ENCODE results near the gene KIRREL3. TPM values are rescaled to one million over a fixed set of nuclear protein-coding genes. Genes with fewer than 3 reads are reported as not detected.

The KIRREL3 gene
- total and polyA plus RNA-seq, 2 of the 8 experiments (the other 6 are each of a cell fraction or from before 2014, with no cell fraction given), result 0.29 to 0.32 TPM

DNA sequence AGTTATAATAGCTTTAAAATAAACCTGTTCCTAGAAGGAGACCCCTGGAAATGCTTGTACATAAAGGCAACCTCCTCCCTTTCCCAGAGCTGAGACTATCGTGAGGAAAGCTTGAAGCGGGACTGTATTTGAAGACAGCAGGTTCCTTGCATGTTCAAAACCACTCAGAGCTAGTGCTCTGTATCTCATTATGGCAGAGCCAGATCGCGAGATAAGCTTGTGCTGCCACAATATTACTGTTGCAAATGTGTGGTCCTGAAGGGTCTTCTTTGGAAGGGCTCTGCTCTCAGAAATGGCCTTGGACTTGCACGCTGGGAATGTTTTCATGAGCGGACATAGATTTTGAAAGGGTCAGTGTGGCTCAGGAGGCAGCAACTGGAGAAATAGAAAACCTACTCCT is 168.2 kb downstream of the KIRREL3 start:
- Histone ChIP-seq H3K14ac (ENCODE audit: insufficient read length) (no peak overlapping the region), H4K8ac (ENCODE audit: extremely low read depth, insufficient read depth, low read length) (no peak overlapping the region), H3K4ac (replicated peaks; ENCODE audit: insufficient read length, low read depth, low read length) (no peak overlapping the region), H3K9me3 (ENCODE audit: insufficient read depth in 2 of 2, low read depth in 1 of 2, low read length in 1 of 2) (peaks cover 8% of the 10 kb centered on the region in 2 experiments; a peak in 3 of 4 replicates), H2AK5ac (ENCODE audit: low read depth, low read length) (no peak overlapping the region), H2BK120ac (replicated peaks; ENCODE audit: low read depth, low read length) (no peak overlapping the region), H3K4me1 (replicated peaks in 1 of 4; ENCODE audit: control insufficient read depth in 3 of 4, insufficient read depth in 4 of 4, low read length in 3 of 4) (no peaks in the 10 kb centered on the region), H2BK12ac (ENCODE audit: low read depth, low read length) (no peak overlapping the region), H3K56ac (replicated peaks; ENCODE audit: insufficient read length, low read depth, low read length) (no peak overlapping the region), H4K5ac (ENCODE audit: insufficient read length, low read depth, low read length) (no peak overlapping the region), H4K20me1 (replicated peaks in 1 of 2; ENCODE audit: control insufficient read depth in 1 of 2, insufficient read depth in 2 of 2, low read length in 2 of 2) (no peaks in the 10 kb centered on the region), H3K23me2 (ENCODE audit: low read depth, low read length) (no peaks in the 10 kb centered on the region), H2BK5ac (ENCODE audit: low read depth, low read length) (no peak overlapping the region), H2BK20ac (ENCODE audit: low read length) (no peak overlapping the region), H2AFZ (ENCODE audit: low read length) (no peak overlapping the region), H3K18ac (ENCODE audit: extremely low read depth, low read length) (no peak overlapping the region), H2BK15ac (ENCODE audit: low read length) (no peak overlapping the region), H3K27me3 (replicated peaks in 1 of 4; ENCODE audit: control insufficient read depth in 3 of 4, extremely low read depth in 1 of 4, insufficient read depth in 3 of 4, low read length in 3 of 4) (no peaks in the 10 kb centered on the region), H4K91ac (replicated peaks; ENCODE audit: insufficient read length, low read length) (no peak overlapping the region), H3K23ac (ENCODE audit: insufficient read length) (no peak overlapping the region), H3K27ac (ENCODE audit: low read depth, low read length) (no peak overlapping the region), H3K4me3 (ENCODE audit: extremely low read depth in 1 of 4, insufficient read depth in 2 of 4, low read depth in 3 of 4, low read length in 4 of 4) (no peak overlapping the region), H3K79me1 (ENCODE audit: low read depth, low read length) (no peaks in the 10 kb centered on the region), H3K36me3 (ENCODE audit: control insufficient read depth in 2 of 4, insufficient read depth in 4 of 4, low read length in 3 of 4) (no peaks in the 10 kb centered on the region), H3K4me2 (ENCODE audit: insufficient read depth in 1 of 2, low read depth in 2 of 2, low read length in 2 of 2) (no peak overlapping the region), H3K9ac (replicated peaks in 1 of 4; ENCODE audit: extremely low read depth in 1 of 4, low read depth in 3 of 4, low read length in 3 of 4) (no peak overlapping the region), H3K79me2 (ENCODE audit: control insufficient read depth in 1 of 2, insufficient read depth in 2 of 2, low read length in 2 of 2) (no peaks in the 10 kb centered on the region)
- WGBS, 2 experiments (ENCODE audit: extremely low coverage in 1 of 2, insufficient coverage in 1 of 2, insufficient read length in 1 of 2, insufficient replicate concordance in 2 of 2, low coverage in 1 of 2, low lambda C conversion rate in 2 of 2, missing lambda C conversion rate in 1 of 2), result 91% methylated on average over 6 of the region's 6 CpGs; no CpG with 5 or more reads in 1 of the 2 experiments
- POLR2A ChIA-PET (ENCODE audit: partially characterized antibody), result no interaction called here
- DNase-seq (ENCODE audit: low read depth in 1 of 2, low spot score in 2 of 2), result no peak
- FAIRE-seq, result no peak
- CTCF ChIA-PET (ENCODE audit: partially characterized antibody), result interaction anchor here (0.8 to 1.8 kb wide), 4 partner anchors 11 to 115 kb away, joined by 3 to 5 read pairs (median 4); no protein-coding TSS in a partner anchor
- TF ChIP-seq RFX5 (IDR thresholded peaks at IDR 0.05; ENCODE audit: borderline replicate concordance, low read depth, low read length), result no peak
- TF ChIP-seq GABPA (IDR thresholded peaks at IDR 0.05; ENCODE audit: borderline replicate concordance, insufficient read depth, low read length), result no peak
- TF ChIP-seq, protein P1, sequence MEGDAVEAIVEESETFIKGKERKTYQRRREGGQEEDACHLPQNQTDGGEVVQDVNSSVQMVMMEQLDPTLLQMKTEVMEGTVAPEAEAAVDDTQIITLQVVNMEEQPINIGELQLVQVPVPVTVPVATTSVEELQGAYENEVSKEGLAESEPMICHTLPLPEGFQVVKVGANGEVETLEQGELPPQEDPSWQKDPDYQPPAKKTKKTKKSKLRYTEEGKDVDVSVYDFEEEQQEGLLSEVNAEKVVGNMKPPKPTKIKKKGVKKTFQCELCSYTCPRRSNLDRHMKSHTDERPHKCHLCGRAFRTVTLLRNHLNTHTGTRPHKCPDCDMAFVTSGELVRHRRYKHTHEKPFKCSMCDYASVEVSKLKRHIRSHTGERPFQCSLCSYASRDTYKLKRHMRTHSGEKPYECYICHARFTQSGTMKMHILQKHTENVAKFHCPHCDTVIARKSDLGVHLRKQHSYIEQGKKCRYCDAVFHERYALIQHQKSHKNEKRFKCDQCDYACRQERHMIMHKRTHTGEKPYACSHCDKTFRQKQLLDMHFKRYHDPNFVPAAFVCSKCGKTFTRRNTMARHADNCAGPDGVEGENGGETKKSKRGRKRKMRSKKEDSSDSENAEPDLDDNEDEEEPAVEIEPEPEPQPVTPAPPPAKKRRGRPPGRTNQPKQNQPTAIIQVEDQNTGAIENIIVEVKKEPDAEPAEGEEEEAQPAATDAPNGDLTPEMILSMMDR (IDR thresholded peaks at IDR 0.05; ENCODE audit: control extremely low read depth in 1 of 3, insufficient read depth in 1 of 3, low read depth in 1 of 3, low read length in 3 of 3), result no peak
- TF ChIP-seq POU5F1 (IDR thresholded peaks at IDR 0.05; ENCODE audit: low read depth, low read length), result no peak
- TF ChIP-seq, protein P2, sequence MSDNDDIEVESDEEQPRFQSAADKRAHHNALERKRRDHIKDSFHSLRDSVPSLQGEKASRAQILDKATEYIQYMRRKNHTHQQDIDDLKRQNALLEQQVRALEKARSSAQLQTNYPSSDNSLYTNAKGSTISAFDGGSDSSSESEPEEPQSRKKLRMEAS (IDR thresholded peaks at IDR 0.05), result no peak
- no peak for TF ChIP-seq EGR1 (IDR thresholded peaks at IDR 0.05; ENCODE audit: borderline replicate concordance, low read depth, low read length)
- no peak for TF ChIP-seq RBBP5 (IDR thresholded peaks at IDR 0.05; ENCODE audit: borderline replicate concordance, low read depth, low read length)
- no peak for TF ChIP-seq SIRT6 (IDR thresholded peaks at IDR 0.05; ENCODE audit: low read length)
- no peak for TF ChIP-seq TEAD4 (IDR thresholded peaks at IDR 0.05; ENCODE audit: low read depth, low read length)
- no peak for TF ChIP-seq CTBP2 (IDR thresholded peaks at IDR 0.05; ENCODE audit: borderline replicate concordance, insufficient read depth, insufficient read length, low read length)
- no peak for TF ChIP-seq POLR2A (IDR thresholded peaks at IDR 0.05; ENCODE audit: control extremely low read depth in 1 of 2, low read depth in 2 of 2, low read length in 2 of 2)

All from H1 (cell line).